Hippocampal formation (tissue), 2 donors: ENCODE measurements around the gene EIF2B2.
A peak's percentile ranks its signal among the peaks of the same experiment; 100 is the strongest.

Experiments used
- DNase-seq, 2 donors: peaks; one replicate each; lab custom pipeline; 2025; lab: John Stamatoyannopoulos, UW

Gene EIF2B2

GRCh38 chr14:75046275-75046674 lies 43.6 kb downstream of the EIF2B2 start:
- DNase-seq, result no peak

- DNase-seq, result no peak
Measured at GRCh38 chr14:75046899-75047298, 44.2 kb downstream of the EIF2B2 start.

- no peak for DNase-seq
Measured at GRCh38 chr14:75047506-75047905, 44.8 kb downstream of the EIF2B2 start.

- peak in 1 of 2 donors; percentile 15 for DNase-seq
Measured at GRCh38 chr14:75048101-75048500, 45.4 kb downstream of the EIF2B2 start.

- peak; percentile 15 to 50 for DNase-seq
Measured at GRCh38 chr14:75049136-75049535, 46.4 kb downstream of the EIF2B2 start.

GRCh38 chr14:75049731-75050201 lies 47.0 kb downstream of the EIF2B2 start:
- no peak for DNase-seq

- DNase-seq, result peak; percentile 63 to 70
Measured at GRCh38 chr14:75050852-75051555, 48.3 kb downstream of the EIF2B2 start, which contains the start of gene MLH3. Gene MLH3, minus strand, starts transcription at chr14:75051467. Its CDS starts 1,812 bp downstream, at chr14:75049655.

- DNase-seq, result no peak
Measured at GRCh38 chr14:75051556-75051899, 48.8 kb downstream of the EIF2B2 start.

- DNase-seq, result no peak
Measured at GRCh38 chr14:75053396-75054291, 50.9 kb downstream of the EIF2B2 start.

GRCh38 chr14:75054421-75054820 lies 51.7 kb downstream of the EIF2B2 start:
- no peak for DNase-seq

GRCh38 chr14:75059642-75060041 lies 56.9 kb downstream of the EIF2B2 start:
- DNase-seq, result no peak

- no peak for DNase-seq
Measured at GRCh38 chr14:75060420-75060819, 57.7 kb downstream of the EIF2B2 start.
